Measurements from ENCODE around the gene DPRX.

Gene DPRX

DNA sequence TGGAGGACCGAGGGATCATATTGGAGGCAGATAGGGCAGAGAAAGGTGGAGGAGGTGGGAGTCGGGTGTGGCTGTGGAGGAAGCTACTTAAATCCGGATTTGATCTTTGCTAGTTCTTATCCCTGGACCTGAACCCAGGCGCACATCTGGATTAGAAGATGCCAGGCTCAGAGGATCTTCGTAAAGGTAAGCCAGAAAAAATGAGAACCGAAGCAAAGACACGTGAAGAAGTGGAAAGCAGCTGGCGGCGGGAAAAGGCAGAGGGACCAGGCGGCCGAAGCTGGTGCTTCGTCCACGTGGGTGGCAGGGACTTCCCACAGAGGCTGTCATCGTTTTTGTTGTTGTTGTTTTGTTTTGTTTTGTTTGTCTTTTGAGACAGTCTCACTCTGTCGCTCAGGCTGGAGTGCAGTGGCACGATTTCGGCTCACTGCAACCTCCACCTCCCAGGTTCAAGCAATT, at the start of gene DPRX:
Gene DPRX (plus strand): TSS at position 51 of the 459 bp plus-strand sequence. CDS start 108 bp downstream, at position 159.
- no peak for DNase-seq

DNA sequence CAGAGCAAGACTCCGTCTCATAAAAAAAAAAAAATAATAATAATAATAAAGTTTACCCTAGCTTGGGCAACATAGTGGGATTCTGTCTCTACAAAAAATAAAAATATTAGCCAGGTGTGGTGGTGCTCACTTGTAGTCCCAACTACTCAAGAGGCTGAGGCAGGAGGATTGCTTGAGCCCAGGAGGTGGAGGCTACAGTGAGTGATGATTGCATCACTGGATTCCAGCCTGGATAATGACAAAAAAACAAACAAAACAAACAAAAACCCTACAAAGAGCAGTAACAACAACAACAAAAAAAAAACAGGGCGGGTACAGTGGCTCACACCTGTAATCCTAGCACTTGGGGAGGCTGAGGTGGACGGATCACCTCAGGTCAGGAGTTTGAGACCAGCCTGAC, 48.6 kb upstream of the DPRX start:
- DNase-seq: no peak

GRCh38 chr19:53586277-53586691, 45.5 kb upstream of the DPRX start:
- no peak for DNase-seq

DNA sequence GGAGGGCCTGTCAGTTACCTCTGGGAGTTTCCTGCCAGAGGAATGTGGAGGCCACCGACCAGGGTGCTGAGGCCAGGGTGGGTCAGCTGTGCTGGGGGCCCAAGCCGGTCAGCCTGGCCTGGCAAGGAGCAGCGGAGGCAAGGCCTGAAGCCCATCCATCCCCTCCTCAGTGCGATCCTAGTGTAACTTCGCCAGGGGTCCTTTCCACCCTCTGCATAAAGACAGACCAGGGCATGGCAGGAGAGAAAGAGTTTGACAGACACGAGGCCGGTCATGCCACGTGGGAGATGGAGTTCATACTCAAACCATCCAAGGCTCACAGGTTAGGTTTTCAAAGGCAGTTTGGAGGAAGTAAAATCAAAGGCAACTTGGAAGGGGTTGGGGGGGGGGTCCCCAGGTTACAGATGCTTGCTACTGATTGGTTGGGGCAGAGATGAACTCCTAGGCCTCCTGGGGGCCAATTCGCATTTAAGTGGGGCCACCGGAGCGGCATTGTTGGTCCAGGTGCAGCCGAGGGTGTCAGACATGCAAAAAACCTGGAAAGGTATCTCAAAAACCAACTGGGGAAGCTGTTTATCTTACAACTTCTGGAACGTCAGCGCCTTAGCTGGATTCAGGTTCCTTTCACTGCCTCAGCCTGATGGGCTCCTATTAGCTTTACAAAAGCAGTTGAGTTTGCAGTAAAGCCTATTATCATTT, 36.8 kb upstream of the DPRX start:
- DNase-seq: no peak

DNA sequence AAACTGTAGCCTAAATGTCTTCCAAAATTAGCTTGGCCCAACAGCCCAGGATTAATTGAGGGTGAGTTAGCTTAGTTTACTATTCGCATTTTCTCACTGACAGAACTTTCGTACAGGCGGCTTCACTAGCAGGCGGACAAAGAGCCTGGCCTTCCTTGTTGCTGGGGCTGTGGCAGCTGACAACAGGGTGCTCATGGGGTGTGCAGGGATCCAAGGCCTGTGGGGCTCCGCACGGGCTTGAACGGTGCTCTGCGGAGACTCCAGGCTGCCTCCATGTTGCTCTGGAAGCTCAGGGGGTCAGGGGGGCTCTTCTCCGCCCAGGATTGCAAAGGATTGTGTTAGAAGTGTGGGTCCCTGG, 36.3 kb upstream of the DPRX start:
- no peak for DNase-seq

GRCh38 chr19:53596056-53596455, 35.7 kb upstream of the DPRX start:
- no peak for DNase-seq

DNA sequence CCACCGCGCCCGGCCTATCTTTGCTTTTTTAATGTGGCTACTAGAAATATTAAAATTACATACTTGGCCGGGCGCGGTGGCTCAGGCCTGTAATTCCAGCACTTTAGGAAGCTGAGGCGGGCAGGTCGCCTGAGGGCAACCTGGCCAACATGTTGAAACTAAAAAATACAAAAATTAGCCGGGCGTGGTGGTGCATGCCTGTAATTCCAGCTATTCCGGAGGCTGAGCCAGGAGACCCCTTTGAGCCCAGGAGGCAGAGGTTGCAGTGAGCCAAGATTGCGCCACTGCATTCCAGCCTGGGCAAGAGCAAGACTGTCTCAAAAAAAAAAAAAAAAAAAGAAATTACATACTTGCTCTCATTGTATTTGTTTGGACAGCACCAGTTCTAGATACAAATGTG, 34.8 kb upstream of the DPRX start:
- DNase-seq: no peak

DNA sequence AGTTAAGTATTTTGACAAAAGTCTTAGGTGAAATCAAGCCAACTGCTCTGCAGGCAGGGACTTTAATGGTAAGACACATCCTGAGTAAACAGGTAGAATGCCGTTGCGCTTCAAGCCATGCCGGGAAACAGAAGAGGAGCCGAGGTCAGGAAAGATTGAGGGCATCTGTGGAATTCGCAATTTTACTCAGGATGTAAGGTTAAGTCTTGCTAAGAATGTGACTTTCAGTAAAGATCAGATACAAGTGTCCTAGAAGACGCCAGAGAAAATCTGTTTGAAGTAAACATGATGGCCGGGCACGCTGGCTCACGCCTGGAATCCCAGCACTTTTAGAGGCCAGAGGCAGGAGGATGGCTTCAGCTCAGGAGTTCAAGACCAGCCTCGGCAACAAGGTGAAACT, 33.4 kb upstream of the DPRX start:
- no peak for DNase-seq

- DNase-seq: no peak
Measured at GRCh38 chr19:53600217-53600616, 31.6 kb upstream of the DPRX start.

DNA sequence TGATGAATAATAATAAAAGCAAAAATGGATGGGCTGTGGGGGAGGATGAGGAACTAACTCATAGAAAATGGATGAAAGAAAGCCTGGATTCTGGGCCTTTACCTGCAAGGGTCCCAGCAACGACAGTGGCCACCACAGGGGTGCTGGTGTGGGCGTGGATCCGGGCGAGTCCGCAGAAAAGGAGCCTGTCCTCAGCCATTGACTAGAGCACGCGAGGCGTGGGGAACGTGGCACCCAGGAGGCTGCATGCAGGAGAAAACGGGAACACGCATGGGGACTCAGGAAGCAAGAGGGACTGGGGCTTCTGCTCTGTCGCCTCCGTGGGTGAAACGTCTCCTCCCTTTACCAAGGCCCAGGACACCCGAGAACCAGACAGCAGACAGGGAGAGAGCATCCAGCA, 25.8 kb upstream of the DPRX start:
- no peak for DNase-seq

DNA sequence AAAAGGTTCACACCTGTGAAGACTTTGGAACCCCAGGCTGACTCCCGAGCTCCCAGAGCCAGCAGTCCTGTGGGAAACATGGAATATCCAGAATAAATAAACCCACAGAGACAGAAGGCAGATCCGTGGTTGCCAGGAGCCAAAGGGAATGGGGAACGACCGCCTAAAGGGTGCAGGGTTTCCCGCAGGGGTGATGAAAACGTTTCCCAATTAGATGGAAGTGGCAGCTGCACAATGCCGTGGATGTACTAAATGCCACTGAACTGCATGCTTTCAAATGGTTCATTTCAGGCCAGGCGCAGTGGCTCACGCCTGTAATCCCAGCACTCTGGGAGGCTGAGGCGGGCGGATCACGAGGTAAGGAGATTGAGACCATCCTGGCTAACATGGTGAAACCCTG, 23.4 kb upstream of the DPRX start:
- no peak for DNase-seq

GRCh38 chr19:53612762-53613526, 18.9 kb upstream of the DPRX start:
- DNase-seq: no peak

DNA sequence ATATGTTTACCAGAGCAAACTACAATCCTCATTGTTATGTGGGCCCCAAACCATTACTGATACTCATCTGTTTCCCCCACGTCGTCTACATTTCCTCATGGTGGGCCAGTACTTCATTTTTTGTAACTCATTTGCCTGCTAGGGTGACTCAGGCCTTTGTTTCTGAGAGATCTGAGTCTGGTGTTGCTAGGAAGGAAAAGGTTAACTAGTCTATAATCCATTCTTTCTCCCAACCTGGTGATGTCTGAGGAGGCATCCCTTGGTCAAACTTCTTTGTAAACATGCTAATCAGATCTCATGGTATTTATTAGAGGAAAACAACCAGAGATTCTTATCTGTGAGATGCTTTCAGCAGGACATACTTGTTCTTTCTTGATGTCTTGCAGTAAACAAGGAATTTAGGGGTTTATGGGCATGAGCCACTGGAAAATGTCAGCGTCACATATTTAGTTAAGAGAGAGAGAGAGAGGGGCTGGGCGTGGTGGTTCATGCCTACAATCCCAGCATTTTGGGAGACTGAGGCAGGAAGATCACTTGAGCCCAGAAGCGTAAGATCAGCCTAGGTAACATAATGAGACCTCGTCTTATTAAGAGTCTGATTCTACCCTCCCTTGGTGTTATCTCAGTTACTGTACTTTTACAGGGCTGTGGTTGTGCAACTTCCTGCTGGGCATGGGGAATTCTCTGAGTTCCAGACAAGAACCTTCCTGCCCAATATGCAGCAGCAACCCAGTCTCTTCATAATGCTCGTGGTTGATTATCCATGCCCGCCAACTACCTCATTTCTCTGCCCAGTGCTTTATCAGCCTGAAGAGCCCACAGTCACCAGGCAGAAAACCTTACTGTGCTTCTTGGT, 9.7 kb upstream of the DPRX start:
- no peak for DNase-seq

- no peak for DNase-seq
Measured at GRCh38 chr19:53624771-53625545, 6.8 kb upstream of the DPRX start.

GRCh38 chr19:53626486-53626885, 5.3 kb upstream of the DPRX start:
- no peak for DNase-seq

DNA sequence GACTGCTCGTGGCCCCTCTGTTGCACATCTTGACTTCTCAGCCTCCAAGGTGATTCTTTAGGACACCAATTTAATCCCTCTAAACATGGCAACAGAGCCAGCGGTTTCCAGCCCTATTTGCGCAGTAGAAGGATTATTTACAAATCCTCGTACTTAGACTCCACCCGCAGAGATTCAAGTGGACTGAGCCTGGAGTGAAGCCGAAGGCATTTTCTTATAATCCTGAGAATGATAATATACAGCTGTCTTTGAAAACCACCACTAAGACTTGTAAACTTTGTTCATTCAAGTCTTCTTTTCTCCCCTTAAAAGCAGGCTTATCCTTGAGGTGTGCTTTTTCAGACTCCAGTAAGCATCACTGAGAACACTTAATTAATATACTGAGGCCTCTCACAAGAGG, 4.8 kb upstream of the DPRX start:
- DNase-seq: no peak

GRCh38 chr19:53634768-53635167, 3.0 kb downstream of the DPRX start:
- DNase-seq: no peak

- DNase-seq: no peak
Measured at GRCh38 chr19:53639471-53639870, 7.7 kb downstream of the DPRX start.

GRCh38 chr19:53642381-53643099, 10.7 kb downstream of the DPRX start:
- DNase-seq: no peak

- DNase-seq: no peak
Measured at GRCh38 chr19:53644061-53644816, 12.4 kb downstream of the DPRX start.

- DNase-seq: no peak
Measured at GRCh38 chr19:53646144-53646543, 14.3 kb downstream of the DPRX start.
